T-helper 2 cell (primary cell): ENCODE data around the gene NDUFA11.
"Not testable (repeated sequence)": the region's sequence is repeated elsewhere in the genome, so short reads cannot be mapped to it uniquely, and the experiment has no call there.

Experiments
- DNase-seq, 5 experiments: peaks; one replicate each; pipeline versions ENCODE4 v3.0.0 to v3.0.0-alpha.2; 2012 to 2022

NDUFA11 gene

DNA sequence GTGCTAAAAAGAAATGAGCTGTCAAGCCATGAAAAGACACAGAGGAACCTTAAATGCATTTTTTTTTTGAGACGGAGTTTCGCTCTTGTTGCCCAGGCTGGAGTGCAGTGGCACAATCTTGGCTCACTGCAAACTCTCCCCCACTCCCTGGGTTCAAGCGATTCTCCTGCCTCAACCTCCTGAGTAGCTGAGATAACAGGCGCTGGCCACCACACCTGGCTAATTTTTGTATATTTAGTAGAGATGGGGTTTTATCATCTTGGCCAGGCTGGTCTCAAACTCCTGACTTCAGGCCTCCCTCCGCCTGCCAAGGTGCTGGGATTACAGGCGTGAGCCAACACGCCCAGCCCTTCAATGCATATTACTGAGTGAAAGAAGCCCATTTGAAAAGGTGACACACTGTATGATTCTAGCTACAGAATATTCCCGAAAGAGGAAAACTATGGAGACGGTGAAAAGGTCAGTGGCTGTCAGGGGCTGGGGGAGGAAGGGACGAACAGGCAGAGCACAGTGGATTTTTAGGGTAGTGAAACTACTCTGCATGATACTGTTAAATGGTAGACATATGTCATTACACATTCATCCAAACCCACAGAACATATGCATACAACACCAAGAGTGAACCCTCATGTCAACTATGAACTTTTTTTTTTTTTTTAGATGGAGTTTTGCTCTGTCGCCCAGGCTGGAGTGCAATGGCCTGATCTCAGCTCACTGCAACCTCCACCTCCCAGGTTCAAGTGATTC, 19.4 kb downstream of the NDUFA11 start:
- not testable (repeated sequence) for DNase-seq

DNA sequence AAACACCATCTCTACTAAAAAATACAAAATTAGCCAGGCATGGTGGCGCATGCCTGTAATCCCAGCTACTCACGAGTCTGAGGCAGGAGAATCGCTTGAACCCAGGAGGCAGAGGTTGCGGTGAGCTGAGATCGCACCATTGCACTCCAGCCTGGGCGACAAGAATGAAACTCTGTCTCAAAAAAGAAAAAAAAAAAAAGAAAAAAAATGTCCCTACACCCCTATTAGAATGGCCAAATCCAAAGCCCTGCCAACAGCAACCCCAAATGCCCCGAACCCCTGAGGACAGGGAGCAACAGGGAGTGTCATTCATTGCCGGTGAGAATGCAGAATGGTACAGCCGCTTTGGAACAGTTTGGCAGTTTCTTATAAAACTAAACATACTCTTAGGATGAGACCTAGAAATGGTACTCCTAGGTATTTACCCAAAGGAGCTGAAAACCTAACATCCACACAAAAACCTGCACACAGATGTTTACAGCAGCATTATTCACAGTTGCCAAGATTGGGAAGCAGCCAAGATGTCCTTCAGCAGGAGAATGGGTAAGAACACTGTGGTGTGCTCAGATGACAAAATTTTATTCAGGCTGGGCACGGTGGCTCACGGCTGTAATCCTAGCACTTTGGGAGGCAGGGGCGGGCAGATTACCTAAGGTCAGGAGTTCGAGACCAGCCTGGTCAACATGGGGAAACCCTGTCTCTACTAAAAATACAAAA, 20.3 kb downstream of the NDUFA11 start:
- DNase-seq, result not testable (repeated sequence)

DNA sequence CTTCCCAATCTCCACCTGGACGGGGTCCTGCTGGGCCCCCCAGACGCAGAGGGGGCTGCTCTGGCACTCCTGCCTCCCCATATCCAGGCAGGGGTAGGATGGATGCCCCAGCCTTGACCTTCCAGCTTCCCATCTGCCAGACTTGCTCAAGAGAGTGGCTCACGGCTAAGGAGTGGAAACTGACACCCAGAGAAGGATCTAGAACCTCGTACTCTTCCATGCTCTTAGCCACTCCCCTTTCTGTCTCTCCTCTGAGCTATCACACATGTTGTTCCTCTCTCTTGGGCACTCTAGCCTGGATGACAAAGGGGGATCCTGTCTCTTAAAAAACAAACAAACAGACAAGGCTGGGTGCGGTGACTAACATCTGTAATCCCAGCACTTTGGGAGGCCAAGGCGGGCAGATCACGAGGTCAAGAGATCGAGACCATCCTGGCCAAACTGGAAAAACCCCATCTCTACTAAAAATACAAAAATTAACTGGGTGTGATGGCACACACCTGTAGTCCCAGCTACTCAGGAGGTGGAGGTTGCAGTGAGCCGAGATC, 21.1 kb downstream of the NDUFA11 start:
- no peak for DNase-seq

DNA sequence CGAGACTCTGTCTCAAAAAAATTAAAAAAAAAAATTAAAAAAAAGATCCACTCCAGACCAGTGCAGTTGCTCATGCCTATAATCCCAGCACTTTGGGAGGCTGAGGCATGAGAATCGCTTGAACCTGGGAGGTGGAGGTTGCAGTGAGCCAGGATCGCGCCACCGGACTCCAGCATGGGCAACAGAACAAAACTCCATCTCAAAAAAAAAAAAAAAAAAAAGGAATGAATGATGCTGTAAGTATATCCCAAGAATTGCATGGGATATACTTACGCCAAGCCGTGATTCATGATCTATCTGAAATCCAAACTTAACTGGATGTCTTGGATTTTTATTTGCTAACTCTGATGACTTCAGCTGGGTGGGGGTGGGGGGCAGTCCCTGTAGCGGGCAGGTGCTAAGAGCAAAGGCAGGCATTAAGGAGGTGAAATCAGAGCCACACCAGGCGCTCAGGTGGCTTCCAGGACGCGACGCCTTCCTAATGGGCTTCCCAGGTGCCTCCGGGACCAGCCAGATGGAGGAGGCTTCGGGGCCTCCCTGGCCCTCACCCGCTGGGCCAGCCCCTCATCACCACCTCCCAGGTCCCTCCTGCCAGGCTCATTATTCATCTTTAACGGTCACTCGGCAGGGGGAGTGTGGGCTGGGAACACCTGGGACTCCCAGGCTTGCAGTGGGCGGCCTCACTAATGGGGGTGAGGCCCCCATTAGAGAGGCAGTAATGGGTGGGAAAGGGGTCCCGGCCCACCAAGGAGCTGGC, 21.9 kb downstream of the NDUFA11 start:
- DNase-seq, result no peak

DNA sequence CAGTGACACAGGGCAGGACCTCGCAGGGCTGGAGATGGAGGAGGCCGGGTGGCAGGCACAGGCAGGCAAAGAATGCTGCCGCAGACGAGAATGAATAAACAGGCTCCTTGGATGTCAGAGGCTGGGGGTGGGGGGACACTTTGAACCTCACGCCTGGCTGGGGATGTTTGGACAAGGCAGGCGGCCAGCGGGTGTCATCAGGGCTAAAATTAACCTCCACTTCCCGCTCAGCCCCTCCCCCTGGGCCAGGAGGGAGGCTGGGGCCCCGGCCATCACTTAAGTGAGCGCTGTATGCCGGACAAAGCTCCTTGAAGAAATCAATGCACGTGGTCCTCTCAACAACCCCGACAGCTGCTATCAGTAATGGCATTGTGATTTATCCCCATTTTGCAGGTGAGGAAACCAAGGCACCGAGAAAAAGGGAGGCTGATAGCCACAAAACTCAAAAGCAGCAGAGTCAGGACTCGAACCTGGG, 22.9 kb downstream of the NDUFA11 start:
- no peak for DNase-seq

DNA sequence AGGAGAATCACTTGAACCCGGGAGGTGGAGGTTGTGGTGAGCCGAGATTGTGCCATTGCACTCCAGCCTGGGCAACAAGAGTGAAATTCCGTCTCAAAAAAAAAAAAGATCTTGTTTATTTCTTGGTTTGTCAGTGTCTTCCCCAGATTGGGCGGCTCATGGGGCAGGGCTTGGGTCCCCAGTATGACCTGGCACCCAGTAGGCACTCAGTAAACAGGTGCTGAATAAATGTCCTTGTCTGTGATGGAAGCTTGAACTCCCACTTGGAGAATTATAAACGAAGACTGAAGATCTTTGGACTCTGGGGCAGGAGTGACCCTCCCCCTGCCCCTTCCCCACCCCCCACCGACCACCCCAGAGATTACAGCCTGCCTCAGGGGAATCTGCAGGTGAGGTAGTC, 23.4 kb downstream of the NDUFA11 start:
- DNase-seq, result no peak

DNA sequence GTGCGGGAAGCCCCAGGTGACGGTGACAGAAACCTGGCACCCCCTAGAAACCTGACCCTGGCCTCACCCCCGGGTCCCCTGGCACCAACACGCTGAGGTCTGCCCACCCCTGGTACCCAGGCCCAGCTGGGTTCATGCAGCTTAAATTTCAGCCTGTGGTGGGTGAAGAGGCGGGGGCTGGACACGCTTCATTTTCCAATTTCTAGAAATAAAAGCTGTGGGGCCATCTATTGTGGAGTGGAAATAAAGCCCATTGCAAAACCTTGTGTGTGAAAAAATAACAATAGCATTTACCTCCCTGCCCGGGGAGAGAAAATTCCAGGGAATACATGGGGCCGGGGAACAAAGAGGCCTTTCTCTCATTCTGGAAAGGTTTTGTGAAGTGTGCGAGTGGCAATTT, 25.7 kb downstream of the NDUFA11 start:
- no peak for DNase-seq

DNA sequence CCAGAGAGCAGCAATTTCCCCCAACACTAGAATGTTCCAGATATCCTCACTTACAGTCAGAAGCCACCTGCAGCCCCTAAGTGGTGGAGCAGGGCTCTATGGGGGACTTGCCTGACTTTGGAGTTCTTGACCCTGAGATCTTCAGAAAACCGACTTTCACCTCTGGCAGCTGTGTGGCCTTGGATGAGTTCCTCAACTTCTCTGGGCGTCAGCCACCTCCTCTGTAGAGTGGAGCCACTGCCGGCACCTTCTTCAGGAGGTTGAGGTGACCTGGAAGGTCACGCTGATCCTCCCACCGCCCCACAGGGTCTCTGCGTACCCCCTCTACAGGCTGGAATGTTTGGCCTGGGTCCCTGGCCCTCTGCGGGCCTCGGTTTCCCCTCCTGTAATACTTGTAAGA, 26.2 kb downstream of the NDUFA11 start:
- no peak for DNase-seq

DNA sequence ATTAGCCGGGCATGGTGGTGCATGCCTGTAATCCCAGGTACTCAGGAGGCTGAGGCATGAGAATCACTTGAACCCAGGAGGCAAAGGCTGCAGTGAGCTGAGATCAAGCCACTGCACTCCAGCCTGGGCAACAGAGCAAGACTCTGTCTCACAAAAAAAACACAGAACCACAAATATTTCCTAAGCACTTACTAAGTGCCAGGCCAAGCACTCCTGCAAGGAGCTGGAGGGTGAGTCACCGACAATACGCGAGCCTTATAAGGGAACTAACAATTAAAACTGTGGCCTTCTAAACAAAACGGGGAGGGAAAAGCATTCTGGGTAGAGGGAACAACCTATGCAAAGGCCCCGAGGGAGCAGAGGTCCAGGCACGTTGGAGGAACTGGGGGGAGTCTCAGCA, 29.1 kb downstream of the NDUFA11 start:
- DNase-seq, result not testable (repeated sequence)

DNA sequence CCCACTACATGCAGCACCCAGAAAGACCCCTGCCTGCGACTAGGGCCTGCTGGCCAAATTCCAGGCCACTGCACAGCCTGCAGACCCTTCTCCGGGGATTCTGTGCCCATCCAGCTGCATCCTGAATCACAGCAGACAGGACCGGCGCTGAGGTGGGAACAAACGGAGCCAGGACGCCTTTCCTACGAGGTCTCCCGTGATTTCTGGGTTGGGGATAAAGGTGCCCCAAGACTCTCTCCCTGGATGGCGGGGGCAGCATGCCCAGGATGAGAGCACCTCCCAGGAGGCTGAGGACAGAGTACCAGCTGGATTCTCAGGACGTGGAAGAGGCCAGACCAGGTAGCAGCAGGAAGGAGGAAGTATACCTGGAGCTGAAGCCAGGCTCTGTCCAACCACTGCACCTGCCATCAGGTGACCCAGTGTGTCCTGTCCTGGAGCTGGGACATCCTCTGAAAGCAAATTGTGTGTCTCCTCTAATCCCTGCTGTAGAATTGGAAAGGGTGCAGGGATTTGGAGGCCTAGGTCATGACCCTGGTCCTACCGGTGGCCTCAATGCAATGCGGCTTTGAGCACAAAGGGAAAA, 29.9 kb downstream of the NDUFA11 start:
- no peak for DNase-seq

DNA sequence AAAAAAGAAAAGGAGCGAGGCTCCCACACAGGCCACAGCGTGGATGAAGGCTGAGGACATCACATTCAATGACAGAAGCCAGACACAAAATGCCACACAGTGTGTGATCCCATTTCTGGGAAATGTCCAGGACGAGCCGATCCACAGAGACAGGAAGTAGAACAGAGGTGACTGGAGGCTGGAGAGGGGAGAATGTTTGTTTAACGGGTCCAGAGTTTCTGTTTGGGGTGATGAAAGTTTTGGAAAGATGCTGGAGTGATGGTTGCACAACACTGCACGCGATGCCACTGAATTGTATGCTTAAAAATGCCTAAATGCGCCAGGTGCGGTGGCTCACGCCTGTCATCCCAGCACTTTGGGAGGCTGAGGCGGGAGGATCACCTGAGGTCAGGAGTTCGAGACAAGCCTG, 32.6 kb downstream of the NDUFA11 start:
- DNase-seq, result no peak

DNA sequence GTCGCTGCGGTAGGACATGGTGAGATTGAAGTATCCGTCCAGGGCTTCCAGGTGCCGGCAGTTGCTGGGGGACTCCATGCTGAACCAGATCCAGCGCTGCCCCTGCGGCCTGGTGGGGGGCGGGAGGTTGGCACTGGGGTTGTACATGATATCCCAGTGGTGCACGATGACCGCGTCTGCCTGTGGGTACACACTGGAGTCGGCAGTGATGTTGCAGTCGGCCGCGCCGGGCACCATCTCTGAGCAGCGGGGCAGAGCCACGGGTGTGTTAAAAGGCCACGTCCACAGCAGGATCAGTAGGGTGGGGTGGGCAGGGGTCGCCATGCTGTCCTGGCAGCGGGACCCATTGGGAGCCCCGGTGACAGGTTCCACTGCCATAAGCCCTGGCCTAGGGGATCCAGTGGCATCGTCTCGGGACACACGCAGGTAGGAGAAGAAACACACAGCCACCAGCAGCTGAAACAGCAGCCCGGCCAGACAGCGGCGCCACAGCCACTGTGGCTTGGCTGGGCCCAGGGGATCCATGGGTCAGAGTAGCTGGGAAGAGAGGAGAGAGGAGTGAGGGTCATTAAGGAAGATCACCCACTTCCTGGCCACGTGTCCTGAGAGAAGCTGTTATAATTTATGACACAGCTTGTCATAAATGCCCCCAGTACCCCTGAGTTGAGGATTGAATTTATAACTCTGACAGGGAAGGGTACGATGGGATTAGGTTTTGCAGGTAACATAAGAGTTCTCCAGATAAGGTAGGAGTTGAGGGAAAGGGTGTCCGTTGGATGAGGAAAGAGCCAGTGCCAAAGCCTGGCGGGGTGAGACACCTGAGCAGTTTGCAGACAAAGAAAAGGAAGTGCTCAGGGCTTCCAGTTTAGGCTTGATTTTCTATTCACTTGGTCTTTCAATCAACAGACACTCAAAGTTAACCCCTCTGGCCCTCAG, 36.1 kb downstream of the NDUFA11 start:
- no peak for DNase-seq

DNA sequence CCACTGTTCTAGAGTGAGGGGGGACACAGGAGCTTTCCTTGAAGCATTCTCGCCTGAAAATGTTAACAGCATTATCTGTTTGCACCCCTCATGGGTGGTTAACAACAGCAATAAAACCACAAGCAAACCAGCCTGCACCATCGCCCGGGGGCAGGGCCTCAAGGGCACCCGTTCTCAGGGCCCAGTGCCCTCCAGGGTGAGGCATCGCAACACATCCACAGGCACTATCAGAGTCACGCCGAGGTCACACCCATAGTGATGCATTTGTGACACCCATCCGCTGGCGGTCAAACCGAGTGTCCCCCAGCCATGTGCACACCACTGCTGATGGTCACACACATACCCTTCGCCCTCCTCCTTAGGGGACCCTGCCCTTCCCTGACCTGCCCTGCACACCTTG, 37.8 kb downstream of the NDUFA11 start:
- no peak for DNase-seq

DNA sequence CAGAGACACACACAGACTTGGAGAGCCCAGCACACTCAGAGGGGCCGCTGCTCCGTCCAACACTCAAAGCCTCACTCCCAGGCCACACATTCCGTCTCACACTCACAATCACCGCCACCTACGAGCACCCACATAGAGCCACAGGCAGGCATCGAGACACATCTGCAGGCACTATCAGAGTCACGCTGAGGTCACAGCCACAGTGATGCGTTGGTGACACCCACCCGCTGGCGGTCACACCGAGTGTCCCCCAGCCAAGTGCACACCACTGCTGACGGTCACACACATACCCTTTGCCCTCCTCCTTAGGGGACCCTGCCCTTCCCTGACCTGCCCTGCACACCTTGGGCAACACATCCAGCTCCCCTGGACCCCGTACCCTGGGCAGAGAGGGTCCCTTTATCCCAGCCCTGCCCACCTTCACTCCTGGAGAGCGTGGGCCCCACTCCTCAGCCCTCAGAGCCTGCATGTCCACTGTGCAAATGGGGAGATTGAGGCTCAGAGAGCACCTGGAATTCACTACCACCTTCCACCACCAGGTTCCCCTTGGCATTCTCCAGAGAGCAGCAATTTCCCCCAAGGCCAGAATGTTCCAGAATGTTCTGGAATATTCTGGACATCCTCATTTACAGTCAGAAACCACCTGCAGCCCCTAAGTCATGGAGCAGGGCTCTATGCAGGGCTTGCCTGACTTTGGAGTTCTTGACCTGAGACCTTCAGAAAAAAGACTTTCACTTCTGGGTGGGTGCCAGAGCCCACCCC, 38.7 kb downstream of the NDUFA11 start:
- no peak for DNase-seq

DNA sequence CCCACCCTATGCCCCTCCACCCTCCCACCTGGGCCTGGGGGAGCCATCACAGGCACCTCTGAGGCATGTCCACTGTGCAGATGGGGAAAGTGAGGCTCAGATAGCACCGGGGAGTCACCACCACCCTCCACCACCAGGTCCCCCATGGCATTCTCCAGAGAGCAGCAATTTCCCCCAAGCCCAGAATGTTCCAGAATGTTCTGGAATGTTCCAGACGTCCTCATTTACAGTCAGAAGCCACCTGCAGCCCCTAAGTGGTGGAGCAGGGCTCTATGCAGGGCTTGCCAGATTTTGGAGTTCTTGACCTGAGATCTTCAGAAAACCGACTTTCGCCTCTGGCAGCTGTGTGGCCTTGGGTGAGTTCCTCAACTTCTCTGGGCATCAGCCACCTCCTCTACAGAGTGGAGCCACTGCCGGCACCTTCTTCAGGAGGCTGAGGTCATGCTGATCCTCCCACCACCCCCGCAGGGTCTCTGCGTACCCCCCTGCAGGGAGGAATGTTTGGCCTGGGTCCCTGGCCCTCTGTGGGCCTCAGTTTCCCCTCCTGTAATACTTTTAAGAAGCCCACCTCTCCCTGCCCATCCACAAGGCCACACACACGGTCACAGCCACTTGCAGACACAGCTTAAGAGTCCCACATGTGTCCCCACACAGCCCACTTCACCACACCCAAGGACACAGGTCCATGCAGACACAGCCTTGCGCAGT, 39.4 kb downstream of the NDUFA11 start:
- DNase-seq, result no peak

DNA sequence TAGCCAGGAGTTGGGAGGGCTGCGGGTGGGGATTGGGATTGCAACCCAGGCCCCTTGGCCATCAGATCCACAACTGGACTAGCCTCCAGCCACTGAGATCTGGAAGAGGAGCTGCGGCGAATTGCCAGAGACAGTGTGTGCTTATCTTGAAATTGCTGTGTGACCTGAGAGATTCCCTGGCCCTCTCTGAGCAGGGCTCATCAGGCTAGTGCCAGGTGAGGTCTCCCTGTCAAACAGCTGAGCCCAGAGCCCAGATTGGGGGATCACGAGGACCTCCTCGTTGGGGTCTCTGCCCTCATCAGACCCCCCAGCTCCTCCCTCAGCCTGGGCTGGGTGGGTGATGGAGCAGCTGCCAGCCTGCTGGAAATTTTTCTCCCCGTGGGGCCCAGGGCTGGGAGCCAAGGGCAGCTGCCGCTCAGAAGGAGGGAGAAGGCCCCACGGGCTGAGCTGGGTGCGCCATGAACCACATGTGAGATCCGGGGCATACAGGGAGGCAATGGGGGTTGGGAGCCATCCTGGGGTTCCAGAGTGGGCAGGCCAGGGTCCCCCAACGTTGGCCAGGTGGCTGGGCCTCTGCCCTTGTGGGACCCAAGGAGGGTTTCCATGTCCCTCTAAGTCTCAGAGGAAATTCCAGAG, 40.4 kb downstream of the NDUFA11 start:
- no peak for DNase-seq

DNA sequence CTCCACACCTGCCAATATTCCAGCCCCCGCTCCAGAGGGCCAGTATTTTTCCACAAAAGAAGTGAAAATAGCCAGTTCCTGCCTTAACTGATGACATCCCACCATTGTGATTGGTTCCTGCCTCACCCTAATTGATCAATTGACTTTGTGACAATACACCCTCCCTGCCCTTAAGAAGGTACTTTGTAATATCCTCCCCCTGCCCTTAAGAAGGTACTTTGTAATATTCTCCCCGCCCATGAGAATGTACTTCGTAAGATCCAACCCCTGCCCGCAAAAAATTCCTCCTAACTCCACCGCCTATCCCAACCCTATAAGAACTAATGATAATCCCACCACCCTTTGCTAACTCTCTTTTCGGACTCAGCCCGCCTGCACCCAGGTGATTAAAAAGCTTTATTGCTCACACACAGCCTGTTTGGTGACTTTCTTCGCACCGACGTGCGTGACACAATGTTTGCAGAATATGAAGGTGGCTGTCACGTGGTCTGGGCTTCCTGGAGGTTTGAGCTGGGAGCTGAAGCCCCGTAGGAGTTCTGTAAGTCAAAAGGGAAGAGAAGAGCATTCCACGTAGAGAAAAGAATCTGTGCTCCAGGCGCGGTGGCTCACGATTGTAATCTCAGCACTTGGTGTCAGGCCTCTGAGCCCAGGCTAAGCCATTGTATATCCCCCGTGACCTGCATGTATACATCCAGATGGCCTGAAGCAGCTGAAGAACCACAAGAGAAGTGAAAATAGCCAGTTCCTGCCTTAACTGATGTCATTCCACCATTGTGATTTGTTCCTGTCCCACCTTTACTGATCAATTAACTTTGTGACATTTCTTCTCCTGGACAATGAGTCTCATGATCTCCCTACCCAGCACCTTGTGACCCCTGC, 46.1 kb downstream of the NDUFA11 start:
- no peak for DNase-seq

DNA sequence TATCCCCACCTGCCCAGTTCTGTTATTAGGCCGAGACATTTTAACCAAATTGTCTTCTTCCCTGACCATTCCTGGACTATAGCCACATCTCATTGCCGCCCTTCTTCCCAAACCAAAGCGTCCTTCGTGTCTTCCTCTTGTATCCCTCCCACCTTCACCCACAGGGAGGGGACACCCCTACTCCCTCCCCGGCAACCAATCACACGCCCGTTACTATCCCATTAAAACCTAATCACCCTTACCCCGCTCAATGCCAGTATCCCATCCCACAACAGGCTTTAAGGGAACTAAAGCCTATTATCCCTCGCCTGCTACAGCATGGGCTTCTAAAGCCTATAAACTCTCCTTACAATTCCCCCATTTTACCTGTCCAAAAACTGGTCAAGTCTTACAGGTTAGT, 48.4 kb downstream of the NDUFA11 start:
- DNase-seq, result not testable (repeated sequence)

DNA sequence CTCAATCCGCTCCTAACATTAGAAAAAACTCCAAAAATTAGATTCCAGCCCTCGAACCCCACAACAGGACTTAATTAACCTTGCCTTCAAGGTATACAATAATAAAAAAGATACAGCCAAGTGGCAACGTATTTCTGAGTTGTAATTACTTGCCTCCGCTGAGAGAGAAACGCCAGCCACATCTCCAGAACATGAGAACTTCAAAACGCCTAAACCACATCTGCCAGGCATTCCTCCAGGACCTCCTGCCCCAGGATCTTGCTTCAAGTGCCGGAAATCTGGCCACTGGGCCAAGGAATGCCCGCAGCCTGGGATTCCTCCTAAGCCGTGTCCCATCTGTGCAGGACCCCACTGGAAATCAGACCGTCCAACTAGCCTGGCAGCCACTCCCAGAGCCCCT, 49.5 kb downstream of the NDUFA11 start:
- DNase-seq, result not testable (repeated sequence)
